Epithelial cell of esophagus (primary cell): ENCODE measurements around the gene CDC14B.
"Not testable (repeated sequence)": the region's sequence is repeated elsewhere in the genome, so short reads cannot be mapped to it uniquely, and the experiment has no call there.

Source experiments
- DNase-seq: peaks from one replicate; pipeline ENCODE4 v3.0.0; 2010; ENCODE audit warnings: low read depth
- H3K4me3 ChIP-seq: 2 replicates; pipeline ENCODE4 v1.5.1; 2011; ENCODE audit warnings: mild to moderate bottlenecking, low read length, control low read depth
- TF ChIP-seq, protein P1 (sequence below): IDR thresholded peaks from 2 replicates; pipeline ENCODE4 v1.5.1; 2011; ENCODE audit warnings: low read depth, mild to moderate bottlenecking, low read length, control low read depth, inconsistent platforms; ENCODE audit not compliant: insufficient read depth; ENCODE audit errors: missing control alignments

CDC14B gene

DNA sequence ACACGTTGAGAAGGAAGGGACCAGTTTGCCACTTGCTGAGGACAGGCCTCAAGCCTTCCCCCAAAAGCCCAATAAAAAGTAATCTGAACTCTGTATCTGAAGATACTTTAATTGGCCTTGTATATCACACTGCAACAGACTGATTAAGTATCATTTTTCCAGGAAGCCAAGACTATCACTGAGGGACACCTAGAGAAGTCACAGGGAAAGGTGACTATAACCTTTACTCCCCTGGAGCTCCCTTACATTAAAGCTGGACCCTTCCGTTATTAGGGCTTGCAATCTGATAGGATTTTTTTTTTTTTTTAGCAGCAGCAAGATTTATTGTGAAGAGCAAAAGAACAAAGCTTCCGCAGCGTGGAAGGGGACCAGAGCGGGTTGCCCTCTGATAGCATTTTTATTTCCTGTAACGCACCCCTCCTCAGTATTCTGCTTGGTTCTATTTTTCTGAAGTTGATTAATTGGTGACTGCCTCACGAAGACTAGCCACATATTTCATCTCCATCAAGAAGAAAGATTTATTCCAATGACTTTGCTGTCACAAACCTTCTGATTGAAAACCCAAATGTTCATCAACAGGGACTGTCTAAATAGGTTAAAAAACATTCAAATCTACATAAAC, 2.7 kb downstream of the CDC14B start:
- DNase-seq, result no peak
- no peak overlapping the region for H3K4me3 ChIP-seq
- TF ChIP-seq, protein P1, sequence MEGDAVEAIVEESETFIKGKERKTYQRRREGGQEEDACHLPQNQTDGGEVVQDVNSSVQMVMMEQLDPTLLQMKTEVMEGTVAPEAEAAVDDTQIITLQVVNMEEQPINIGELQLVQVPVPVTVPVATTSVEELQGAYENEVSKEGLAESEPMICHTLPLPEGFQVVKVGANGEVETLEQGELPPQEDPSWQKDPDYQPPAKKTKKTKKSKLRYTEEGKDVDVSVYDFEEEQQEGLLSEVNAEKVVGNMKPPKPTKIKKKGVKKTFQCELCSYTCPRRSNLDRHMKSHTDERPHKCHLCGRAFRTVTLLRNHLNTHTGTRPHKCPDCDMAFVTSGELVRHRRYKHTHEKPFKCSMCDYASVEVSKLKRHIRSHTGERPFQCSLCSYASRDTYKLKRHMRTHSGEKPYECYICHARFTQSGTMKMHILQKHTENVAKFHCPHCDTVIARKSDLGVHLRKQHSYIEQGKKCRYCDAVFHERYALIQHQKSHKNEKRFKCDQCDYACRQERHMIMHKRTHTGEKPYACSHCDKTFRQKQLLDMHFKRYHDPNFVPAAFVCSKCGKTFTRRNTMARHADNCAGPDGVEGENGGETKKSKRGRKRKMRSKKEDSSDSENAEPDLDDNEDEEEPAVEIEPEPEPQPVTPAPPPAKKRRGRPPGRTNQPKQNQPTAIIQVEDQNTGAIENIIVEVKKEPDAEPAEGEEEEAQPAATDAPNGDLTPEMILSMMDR, result no peak

DNA sequence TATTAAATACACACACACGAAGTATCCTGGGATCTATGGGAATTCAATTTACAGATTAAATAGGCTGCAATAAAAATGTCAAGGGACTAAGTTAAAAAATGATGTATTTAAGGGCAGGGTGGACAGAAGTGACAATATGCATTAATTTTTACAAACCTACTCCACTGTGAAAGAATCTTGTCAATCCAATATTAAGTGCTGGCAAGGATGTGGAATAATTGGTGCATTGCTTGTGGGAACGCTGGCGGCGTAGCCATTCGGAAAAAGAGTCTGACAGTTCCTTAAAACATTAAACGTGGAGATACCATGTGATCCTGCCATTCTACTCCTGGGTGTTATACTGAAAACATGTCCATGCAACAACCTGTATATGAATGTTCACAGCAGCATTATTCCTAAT, 4.2 kb downstream of the CDC14B start:
- DNase-seq, result no peak
- TF ChIP-seq, protein P1, result no peak

DNA sequence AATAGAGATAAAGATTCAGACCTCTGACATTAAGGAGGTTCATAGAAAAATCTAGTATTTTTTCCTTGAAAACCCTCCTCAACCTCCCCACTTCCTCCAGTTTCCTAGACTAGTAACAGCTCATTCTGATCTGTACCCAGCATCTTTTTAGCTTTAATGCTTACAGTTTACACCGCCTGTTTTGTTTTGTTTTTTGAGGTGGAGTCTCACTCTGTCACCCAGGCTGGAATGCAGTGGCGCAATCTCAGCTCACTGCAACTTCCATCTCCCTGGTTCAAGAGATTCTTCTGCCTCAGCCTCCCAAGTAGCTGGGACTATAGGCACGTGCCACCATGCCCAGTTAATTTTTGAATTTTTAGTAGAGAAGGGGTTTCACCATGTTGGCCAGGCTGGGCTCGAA, 5.0 kb downstream of the CDC14B start:
- DNase-seq, result peak; percentile 23
- H3K4me3 ChIP-seq, result not testable (repeated sequence)

More for the DNA sequence above, 4.2 kb downstream of the CDC14B start:
- no peak overlapping the region for H3K4me3 ChIP-seq

DNA sequence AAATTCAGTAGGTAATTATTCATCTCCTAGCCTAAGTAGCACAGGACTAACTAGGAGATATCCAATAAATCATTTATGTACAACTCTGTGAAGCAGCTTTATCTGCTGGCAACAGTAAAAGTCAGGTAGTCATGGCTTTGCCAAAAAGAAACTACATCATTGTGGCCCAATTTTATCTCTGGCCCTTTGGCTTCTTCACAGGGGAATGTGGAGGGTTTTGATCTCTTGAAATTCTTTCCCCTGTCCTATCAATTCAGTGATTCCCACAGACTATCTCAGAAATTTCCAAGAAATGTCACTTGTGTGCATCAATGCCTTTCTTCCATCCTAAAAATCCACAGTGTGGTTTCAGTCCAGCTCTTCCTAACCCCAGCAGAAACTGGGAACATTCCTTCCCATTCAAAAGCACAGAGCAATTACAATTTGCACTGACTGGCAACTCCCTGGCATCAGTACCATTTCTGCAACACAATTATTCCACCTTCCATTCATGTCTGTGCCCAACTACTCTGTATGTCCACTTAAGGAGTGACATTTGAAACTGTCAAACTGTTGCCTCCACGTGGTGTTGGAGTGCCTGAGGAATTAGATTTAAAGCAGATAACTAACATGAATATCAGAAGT, 6.6 kb downstream of the CDC14B start:
- TF ChIP-seq, protein P1, result no peak
- no peak overlapping the region for H3K4me3 ChIP-seq

DNA sequence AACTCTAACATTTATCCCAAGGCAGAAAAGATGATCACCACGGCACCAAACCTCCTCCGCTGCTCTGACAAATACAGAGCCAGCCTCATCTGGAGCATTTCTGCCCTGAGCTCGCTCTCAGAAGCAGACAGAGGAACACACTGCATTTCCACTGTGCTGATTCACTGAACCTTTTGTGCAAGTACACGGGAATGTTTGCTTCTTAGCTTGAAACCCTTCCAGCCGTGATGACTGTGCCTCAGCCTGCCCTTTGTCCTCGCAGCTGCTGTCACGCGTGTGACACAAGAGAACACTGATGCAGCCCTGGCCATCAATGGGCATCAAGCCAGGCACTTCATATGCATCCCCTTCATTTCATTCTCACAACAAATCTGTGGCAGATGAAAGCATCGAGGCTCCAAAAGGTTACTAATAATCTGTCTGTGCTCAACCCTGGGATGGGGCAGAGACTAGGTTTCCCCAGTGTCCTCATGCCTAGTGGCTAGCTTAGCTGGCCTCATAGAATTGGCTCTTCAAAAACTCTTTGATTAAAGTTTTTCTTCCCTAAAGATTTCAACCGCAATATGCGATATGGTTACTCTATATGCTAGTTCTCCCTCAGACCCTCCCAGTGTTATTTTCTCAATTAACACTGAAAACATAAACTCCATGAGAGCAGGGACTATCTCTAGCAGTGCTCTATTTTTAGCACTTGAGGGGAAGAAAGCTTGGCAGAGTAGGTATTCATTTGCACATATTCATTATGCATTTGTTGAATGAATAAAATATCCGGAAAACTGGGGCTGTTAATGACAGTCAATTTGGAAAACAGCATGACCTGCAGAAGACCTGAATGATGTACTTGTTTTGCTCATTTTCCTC, 7.3 kb downstream of the CDC14B start:
- no peak overlapping the region for H3K4me3 ChIP-seq
- peak; percentile 83 for DNase-seq
- TF ChIP-seq, protein P1, result no peak

More for the DNA sequence above, 6.6 kb downstream of the CDC14B start:
- DNase-seq, result no peak

DNA sequence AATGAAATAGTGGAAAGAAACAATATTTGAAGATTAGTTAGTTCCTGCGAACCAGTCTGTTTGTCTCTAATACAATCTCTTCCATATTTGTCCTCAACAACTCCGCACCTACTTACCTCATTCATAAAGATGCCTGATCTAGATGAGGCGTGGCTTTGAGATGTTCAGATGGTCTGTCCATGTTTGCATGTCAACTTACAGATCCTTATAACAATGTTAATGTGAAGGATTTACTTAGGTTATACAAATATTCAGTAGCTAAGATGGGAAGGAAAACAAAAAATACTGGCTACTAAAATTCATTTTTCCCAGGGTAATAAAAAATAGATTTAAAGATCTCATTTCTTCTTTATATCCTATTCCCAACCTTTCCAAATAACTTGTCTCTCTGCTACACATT, 8.3 kb downstream of the CDC14B start:
- H3K4me3 ChIP-seq, result no peak overlapping the region
- TF ChIP-seq, protein P1, result no peak
- no peak for DNase-seq

DNA sequence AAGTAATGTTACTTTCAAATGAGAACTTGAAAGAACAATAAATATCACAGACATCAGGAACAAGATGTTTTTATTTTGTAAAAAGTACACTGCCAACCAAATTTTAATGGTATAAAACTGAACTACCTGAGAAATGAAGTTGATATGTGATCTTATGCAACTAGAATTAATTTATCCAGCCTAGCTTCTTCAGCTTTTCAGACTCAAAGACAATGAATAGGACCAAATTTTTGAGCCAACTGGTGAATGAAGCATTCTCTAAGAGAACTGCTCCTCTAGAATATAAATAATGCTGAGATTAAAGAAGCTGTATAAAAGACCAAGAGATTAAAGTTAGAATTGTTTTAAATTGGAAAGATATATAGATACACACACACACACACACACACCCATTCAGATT, 9.9 kb downstream of the CDC14B start:
- H3K4me3 ChIP-seq, result no peak overlapping the region
- DNase-seq, result no peak
- TF ChIP-seq, protein P1, result no peak
